ENCODE measurements around the gene CNTNAP5.

DNA sequence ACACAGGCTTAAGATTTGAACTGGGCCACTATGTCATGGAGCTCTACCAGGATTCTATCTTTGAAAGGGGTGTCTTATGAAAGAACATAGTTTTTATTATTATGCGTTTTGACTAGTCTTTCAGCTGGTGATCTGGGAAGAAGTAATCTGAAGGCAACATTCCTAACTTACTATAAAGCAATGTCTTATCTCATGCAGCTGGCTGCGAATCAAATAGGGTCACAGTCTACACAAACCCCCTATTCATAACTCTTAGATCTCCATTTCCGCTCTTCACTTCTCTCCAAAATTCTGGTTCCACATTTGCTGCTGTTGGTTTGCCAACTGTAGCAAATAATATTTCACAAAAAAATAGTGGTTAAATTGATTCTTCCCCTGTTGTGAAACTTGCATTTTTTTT, 813.3 kb downstream of the CNTNAP5 start:
- TF ChIP-seq, protein P1, sequence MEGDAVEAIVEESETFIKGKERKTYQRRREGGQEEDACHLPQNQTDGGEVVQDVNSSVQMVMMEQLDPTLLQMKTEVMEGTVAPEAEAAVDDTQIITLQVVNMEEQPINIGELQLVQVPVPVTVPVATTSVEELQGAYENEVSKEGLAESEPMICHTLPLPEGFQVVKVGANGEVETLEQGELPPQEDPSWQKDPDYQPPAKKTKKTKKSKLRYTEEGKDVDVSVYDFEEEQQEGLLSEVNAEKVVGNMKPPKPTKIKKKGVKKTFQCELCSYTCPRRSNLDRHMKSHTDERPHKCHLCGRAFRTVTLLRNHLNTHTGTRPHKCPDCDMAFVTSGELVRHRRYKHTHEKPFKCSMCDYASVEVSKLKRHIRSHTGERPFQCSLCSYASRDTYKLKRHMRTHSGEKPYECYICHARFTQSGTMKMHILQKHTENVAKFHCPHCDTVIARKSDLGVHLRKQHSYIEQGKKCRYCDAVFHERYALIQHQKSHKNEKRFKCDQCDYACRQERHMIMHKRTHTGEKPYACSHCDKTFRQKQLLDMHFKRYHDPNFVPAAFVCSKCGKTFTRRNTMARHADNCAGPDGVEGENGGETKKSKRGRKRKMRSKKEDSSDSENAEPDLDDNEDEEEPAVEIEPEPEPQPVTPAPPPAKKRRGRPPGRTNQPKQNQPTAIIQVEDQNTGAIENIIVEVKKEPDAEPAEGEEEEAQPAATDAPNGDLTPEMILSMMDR (IDR thresholded peaks at IDR 0.05; ENCODE audit: control extremely low read depth in 1 of 3, insufficient read depth in 1 of 3, low read depth in 1 of 3, low read length in 3 of 3) = no peak
- TF ChIP-seq SP1 (IDR thresholded peaks at IDR 0.05; ENCODE audit: low read depth, low read length) (no peak), CHD1 (IDR thresholded peaks at IDR 0.05; ENCODE audit: low read depth, low read length) (no peak), KDM5A (IDR thresholded peaks at IDR 0.05; ENCODE audit: low read length) (no peak)

All from H1 (cell line).